ENCODE results near the gene SERGEF.

DNA sequence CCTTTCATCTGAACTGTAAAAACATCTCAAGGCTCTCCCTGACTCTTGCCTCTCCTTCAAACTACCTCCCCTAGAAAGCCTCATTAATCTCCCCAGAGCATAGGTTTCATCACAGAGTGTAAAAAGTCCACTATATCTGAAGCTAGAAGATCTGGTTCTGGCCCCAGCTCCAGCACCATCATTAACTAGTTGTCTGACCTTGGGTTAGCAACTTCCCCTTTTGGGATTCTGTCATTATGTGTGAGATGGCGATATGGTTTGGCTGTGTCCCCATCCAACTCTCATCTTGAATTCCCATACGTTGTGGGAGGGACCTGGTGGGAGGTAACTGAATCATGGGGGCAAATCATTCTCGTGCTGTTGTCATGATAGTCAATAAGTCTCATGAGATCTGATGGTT lies 181.0 kb downstream of the SERGEF start:
- TF ChIP-seq, protein P1, sequence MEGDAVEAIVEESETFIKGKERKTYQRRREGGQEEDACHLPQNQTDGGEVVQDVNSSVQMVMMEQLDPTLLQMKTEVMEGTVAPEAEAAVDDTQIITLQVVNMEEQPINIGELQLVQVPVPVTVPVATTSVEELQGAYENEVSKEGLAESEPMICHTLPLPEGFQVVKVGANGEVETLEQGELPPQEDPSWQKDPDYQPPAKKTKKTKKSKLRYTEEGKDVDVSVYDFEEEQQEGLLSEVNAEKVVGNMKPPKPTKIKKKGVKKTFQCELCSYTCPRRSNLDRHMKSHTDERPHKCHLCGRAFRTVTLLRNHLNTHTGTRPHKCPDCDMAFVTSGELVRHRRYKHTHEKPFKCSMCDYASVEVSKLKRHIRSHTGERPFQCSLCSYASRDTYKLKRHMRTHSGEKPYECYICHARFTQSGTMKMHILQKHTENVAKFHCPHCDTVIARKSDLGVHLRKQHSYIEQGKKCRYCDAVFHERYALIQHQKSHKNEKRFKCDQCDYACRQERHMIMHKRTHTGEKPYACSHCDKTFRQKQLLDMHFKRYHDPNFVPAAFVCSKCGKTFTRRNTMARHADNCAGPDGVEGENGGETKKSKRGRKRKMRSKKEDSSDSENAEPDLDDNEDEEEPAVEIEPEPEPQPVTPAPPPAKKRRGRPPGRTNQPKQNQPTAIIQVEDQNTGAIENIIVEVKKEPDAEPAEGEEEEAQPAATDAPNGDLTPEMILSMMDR (conservative IDR thresholded peaks at IDR 0.05; ENCODE audit: low read depth, low read length): no peak
- TF ChIP-seq, protein P2, sequence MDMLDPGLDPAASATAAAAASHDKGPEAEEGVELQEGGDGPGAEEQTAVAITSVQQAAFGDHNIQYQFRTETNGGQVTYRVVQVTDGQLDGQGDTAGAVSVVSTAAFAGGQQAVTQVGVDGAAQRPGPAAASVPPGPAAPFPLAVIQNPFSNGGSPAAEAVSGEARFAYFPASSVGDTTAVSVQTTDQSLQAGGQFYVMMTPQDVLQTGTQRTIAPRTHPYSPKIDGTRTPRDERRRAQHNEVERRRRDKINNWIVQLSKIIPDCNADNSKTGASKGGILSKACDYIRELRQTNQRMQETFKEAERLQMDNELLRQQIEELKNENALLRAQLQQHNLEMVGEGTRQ (IDR thresholded peaks at IDR 0.05; ENCODE audit: low read depth, low read length): no peak
- TF ChIP-seq POLR2A (IDR thresholded peaks at IDR 0.05; ENCODE audit: low read depth, low read length): no peak
- no peak for TF ChIP-seq RCOR1 (IDR thresholded peaks at IDR 0.05; ENCODE audit: insufficient replicate concordance, low read length)
- TF ChIP-seq MAFK (IDR thresholded peaks at IDR 0.05; ENCODE audit: low read depth, low read length): no peak
- TF ChIP-seq, protein P3, sequence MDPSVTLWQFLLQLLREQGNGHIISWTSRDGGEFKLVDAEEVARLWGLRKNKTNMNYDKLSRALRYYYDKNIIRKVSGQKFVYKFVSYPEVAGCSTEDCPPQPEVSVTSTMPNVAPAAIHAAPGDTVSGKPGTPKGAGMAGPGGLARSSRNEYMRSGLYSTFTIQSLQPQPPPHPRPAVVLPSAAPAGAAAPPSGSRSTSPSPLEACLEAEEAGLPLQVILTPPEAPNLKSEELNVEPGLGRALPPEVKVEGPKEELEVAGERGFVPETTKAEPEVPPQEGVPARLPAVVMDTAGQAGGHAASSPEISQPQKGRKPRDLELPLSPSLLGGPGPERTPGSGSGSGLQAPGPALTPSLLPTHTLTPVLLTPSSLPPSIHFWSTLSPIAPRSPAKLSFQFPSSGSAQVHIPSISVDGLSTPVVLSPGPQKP (IDR thresholded peaks at IDR 0.05; ENCODE audit: borderline replicate concordance, low read depth, low read length): no peak
- no peak for TF ChIP-seq RAD21 (IDR thresholded peaks at IDR 0.05; ENCODE audit: low read length)
- no peak for TF ChIP-seq RFX5 (IDR thresholded peaks at IDR 0.05; ENCODE audit: low read depth, low read length)
- no peak for TF ChIP-seq BHLHE40 (IDR thresholded peaks at IDR 0.05; ENCODE audit: low read depth, low read length)
- no peak for TF ChIP-seq MAZ (IDR thresholded peaks at IDR 0.05; ENCODE audit: borderline replicate concordance, low read depth, low read length)

All from IMR-90 (cell line).